GM12873 (cell line): ENCODE measurements around the gene KLF15.

ENCODE experiments used
- TF ChIP-seq, protein P1 (sequence below): IDR thresholded peaks from 2 replicates; pipeline ENCODE4 v1.5.1; 2012; ENCODE audit warnings: low read depth, mild to moderate bottlenecking, moderate library complexity, low read length, control low read depth; ENCODE audit not compliant: insufficient read depth; ENCODE audit errors: missing control alignments

The KLF15 gene

DNA sequence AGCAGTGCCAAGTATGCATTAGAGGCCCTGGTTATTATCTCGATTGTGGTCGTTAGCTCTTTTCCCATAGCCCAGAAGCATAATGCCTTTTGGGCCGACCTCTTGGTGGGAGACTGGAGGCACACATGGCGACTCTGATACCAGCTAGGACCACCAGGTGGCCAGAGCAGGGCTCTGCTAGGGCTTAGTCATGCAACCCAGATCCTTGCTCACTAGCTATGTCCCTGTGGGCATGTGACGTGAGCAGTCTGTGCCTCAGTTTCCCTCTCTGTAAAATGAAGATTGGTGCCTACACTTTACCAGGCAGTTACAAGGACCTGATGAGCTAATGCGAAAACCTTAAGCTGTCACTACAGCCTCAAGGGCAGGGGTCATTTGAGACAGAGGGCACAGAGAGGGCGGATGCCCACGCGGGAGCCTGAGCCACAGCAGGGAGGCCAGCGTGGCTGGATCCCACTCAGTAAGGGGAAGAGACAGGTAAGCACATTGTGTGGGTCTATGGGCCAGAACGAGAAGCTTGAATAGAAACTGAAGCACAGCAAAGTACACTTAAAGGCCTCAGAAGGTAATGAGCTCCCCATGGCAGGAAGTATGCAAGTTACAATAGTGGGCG lies 8.8 kb downstream of the KLF15 start:
- TF ChIP-seq, protein P1, sequence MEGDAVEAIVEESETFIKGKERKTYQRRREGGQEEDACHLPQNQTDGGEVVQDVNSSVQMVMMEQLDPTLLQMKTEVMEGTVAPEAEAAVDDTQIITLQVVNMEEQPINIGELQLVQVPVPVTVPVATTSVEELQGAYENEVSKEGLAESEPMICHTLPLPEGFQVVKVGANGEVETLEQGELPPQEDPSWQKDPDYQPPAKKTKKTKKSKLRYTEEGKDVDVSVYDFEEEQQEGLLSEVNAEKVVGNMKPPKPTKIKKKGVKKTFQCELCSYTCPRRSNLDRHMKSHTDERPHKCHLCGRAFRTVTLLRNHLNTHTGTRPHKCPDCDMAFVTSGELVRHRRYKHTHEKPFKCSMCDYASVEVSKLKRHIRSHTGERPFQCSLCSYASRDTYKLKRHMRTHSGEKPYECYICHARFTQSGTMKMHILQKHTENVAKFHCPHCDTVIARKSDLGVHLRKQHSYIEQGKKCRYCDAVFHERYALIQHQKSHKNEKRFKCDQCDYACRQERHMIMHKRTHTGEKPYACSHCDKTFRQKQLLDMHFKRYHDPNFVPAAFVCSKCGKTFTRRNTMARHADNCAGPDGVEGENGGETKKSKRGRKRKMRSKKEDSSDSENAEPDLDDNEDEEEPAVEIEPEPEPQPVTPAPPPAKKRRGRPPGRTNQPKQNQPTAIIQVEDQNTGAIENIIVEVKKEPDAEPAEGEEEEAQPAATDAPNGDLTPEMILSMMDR: peak; percentile 37

DNA sequence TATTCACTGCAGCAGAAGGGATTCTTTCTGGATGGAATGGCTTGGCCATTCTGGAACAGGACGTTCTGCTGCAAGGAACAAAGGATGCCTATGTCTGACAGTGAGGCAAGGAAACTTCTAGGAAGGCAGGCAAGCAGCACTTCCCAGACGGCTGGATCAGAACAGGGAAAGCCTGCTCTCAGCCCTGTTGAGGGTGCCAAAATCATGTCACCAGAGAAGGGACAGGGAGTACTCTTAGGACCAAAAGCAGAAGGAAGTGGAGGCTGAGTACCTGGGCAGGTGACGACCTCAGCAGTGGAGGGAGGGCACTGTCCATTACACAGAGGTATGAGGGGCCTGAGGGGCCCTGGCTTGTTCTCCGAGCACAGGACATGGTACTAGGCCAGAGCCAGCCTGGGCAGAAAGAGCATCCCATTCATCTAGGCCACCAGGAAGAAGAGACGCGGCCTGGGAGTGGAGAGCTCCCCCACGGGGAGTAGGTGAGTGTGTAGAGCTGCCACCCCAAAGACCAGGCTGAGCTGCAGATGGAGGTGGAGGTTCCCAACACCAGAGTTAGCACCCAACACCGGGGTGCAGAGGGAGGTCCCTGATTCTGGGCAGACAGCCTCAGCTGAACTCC lies 9.6 kb downstream of the KLF15 start:
- TF ChIP-seq, protein P1: no peak

DNA sequence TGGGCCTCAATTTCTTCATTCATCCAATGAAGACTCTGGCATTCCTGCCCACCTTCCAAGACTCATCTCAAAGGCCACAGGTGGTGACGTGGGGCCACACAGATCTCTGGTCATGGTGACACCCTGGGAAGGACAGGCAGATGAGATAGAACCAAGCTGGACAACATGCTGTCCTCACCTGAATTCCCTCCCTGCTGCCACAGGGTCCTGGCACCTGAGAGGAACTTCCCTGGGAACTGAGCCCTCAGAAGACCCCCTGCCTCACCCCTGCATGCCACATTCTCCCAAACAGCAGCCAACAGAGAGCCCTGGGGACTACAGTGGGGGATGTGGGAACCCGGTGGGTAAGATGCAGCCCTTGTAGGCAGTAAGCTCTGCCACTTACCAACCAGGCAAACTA lies 10.7 kb downstream of the KLF15 start:
- TF ChIP-seq, protein P1: no peak

DNA sequence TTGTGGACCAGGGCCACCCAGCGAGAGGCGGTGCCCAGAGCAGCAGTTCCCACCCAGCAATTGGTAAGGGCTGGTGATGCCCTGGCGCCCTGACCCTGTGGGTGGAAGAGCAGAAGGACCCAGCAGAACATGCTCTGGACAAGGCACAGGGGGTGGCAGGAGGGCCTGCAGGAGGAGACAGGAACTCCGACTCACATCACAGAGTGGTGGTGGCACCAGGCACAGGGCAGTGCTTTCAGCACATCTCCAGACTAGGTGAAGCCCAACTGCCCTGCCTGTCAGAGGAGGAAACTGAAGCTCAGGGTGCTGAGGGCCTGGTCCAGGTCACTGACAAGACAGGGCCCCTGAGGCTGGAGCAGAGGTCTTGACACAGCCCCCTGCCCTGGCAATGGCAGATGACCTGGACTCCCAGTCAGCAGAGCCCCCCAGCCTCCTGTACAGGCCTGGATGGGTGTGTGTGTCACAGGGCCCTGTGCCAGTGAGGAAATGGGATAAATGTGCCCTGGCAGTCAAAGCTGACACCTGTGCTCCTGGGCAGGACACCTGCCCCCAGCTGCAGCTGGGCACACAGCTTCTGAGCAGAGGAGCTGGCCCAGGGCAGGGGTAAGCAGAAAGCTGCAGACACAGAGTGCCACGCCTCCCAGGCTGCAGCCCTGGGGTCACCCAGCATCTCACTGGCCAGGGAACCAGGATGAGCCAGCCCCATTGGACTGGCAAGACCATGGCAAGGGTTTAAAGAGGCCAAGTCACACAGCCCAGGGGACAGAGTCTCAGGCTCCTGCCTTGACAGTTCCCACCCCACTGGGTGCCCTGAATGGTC lies 11.4 kb downstream of the KLF15 start:
- TF ChIP-seq, protein P1: no peak

DNA sequence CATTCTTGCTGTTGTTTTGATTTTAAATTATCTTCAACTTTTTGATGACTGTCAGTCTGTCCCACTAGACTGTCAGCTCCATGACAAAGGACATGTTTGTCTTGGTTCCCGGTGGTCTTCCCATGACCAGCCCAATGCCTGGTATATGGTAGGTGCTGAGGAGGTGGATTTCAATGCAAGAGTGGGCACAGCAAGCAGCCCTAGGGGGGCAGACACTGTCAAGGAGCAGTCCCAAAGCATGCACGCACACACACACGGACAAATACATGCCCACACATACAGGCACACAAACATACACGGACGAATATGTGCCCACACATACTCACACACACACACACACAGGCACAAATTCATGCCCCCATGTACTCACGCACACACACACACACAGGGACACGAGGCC lies 12.0 kb downstream of the KLF15 start:
- TF ChIP-seq, protein P1: no peak

DNA sequence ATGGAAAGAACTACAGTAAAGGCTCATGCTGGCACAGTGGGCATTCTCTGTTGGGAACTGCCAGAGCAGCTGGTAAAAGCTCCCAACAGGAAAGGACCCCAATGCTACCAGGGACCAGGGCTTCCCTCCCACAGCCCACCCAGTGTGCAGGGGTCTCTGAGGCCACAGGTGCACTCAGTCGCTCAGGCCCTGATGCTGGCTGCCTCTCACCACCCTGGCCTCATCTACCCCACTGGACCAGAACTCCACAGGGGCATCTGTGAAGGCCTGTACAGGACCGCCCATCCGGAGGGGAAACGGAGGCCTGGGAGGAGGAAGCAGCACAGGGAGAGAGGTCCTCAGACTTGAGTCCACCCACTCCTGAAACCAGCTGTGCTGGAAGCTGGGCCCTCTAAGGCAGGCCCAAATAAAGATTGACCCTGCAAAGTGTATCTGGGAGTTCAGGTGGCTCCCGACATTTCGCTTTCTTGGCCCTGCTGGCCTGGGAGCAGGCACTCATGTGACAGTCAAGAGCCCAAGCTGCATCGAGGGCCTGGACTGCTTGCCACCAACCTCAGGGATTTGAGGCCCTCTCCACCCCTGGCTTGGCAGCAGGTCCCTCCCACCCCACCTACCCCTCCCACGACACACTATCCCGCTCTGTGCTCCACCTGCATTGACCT lies 12.7 kb downstream of the KLF15 start:
- TF ChIP-seq, protein P1: no peak

DNA sequence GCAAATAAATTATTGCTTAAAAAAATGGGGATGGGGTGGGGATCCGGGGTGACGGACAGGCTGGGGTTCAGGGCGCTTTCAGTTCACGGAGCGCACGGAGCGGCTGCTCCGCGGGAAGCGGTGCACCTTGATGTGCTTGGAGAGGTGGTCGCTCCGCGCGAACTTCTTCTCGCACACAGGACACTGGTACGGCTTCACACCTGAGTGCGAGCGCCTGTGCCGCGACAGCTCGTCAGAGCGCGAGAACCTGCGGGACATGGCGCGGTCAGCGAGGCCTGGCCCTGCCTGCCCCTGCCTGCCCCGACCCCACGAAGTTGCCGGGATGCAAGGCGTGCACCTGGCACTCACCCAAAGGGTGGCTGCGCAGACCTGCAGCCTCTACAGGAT lies 13.6 kb downstream of the KLF15 start:
- TF ChIP-seq, protein P1: no peak
